ENCODE measurements around the gene AFDN. TPM values are rescaled to one million over a fixed set of nuclear protein-coding genes. Genes with fewer than 3 reads are reported as not detected.

The AFDN gene
- total and polyA plus RNA-seq, 2 of the 8 experiments (the other 6 are each of a cell fraction or from before 2014, with no cell fraction given) = 53.4 to 192 TPM

GRCh38 chr6:167860550-167861226, 34.0 kb downstream of the AFDN start (continued):
- TF ChIP-seq CREB1 (IDR thresholded peaks at IDR 0.05) = no peak
- no peak for TF ChIP-seq CEBPB (IDR thresholded peaks at IDR 0.05; ENCODE audit: low read depth, low read length)
- TF ChIP-seq FOSL1 (IDR thresholded peaks at IDR 0.05; ENCODE audit: insufficient read depth, low read depth, low read length) = no peak
- no peak for TF ChIP-seq TEAD4 (IDR thresholded peaks at IDR 0.05; ENCODE audit: low read depth, low read length)
- TF ChIP-seq SUZ12 (IDR thresholded peaks at IDR 0.05; ENCODE audit: low read length) = no peak
- no peak for TF ChIP-seq SP2 (IDR thresholded peaks at IDR 0.05; ENCODE audit: low read length)
- no peak for TF ChIP-seq KDM1A (IDR thresholded peaks at IDR 0.05; ENCODE audit: borderline replicate concordance, low read length)
- no peak for TF ChIP-seq CHD1 (IDR thresholded peaks at IDR 0.05; ENCODE audit: low read depth, low read length)
- no peak for TF ChIP-seq KDM5A (IDR thresholded peaks at IDR 0.05; ENCODE audit: low read length)
- no peak for TF ChIP-seq USF2 (IDR thresholded peaks at IDR 0.05; ENCODE audit: low read length)

Measured in H1 (cell line).